Stimulated activated CD4-positive, alpha-beta T cell treated with anti-CD3 and anti-CD28 coated beads, Interleukin-2, amount 100 ng/mL, for 4 hours (primary cell): ENCODE results near the gene PODN.

ENCODE experiments used
- DNase-seq: peaks from one replicate; pipeline ENCODE4 v3.0.0-alpha.2; 2020; ENCODE audit warnings: low read depth

Gene PODN

DNA sequence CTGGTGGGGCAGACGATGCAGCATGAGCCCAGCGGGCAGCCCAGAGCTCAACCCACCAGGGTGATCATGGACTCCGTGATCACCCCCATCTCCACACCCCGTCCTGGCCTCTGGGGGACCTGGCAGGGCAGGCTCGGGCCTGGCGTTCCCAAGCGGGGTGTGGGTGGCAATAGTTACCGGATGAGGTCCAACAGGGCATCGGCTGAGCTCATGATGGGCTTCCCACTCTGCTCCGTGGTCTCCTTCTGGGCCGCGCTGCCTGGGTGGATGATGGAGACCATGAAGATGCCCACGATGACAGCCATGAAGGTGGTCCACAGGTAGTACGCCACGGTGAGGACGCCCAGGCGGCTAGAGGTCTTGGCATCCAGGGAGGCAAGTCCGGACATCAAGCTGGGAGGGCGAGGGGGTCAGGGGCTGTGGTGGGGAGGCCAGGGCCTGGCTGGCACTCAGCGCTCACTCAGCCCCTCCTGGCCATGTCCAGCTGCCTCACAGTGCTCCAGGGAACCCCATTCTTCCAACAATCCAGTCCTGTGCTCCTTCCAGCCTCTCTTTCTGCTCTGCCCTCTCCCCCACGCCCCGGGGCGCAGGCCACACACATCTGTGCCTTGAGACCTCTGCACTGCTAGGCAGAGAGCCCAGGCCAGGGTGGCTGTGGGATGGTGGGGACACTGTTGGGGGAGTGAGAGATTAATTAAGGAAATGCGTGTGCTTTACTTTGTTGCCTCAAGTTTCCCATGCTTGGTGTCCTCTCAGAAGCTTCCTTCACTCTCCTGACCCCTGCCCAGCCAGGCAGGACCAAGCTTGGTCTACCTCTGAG is 52.8 kb downstream of the PODN start:
- no peak for DNase-seq

DNA sequence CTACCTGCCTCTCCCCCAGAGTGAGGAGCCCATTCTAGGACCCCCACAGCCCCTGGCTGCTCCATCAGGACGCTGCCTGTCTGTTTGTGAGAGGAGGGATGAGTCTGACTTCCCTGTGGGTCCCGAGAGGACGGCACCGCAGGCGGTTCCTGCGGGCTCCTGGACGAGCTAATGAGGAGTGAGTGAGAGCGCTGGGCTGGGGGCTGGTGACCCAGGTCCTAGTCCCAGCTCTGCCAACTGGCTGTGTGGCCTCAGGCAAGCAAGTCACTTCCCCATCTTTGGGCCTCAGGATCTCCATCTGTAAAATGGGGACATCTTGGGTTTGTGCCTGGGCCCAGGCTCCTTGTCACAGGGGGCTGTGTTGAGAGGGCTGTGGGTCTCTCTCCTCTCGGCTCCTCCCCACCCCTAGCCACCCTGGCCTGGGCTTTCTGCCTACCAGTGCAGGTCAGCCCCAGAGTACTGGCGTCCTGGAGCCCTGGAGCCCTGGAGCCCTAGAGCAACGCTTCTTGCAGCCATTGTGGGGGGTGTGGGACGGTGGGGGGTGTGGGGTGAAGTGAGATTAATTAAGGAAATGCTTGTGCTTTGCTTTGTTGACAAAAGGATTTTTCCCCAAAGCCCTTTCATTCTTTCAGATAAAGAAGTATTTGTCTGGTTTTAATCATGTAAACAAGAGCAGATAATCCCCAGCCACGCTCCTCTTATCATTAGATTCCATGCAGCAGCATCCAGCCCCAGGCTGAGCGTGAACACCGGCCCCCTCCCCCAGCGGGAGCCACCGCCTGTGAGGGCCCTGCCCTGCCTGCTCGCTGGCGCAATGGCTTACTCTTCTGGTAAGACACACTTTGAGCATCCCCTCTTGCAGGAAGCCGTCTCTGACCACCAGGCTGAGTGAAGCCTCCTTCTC is 53.6 kb downstream of the PODN start:
- DNase-seq: no peak

DNA sequence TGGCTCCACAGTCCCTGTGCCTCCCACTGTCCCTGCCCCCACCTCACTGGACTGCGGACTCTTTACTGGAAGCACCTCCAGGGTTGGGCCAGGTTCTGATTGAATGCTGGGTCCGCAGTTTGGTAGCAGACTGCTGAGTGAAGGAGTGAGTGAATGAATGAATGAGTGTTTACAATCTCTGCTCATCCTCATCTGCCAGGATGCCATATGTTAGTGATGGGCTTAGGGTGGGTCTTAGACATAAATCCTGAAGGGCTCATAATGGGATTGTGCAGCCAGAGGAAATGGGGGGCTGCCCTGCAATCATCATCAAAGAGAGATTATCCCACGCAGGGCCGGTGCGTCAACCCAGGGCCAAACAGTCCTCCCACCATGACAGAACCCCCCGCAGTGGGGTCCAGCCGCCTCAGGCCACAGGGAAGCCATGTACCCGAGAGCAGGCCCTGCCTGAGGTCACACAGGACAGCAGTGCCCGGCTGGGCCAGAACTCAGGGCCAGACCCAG is 54.3 kb downstream of the PODN start:
- DNase-seq: no peak

DNA sequence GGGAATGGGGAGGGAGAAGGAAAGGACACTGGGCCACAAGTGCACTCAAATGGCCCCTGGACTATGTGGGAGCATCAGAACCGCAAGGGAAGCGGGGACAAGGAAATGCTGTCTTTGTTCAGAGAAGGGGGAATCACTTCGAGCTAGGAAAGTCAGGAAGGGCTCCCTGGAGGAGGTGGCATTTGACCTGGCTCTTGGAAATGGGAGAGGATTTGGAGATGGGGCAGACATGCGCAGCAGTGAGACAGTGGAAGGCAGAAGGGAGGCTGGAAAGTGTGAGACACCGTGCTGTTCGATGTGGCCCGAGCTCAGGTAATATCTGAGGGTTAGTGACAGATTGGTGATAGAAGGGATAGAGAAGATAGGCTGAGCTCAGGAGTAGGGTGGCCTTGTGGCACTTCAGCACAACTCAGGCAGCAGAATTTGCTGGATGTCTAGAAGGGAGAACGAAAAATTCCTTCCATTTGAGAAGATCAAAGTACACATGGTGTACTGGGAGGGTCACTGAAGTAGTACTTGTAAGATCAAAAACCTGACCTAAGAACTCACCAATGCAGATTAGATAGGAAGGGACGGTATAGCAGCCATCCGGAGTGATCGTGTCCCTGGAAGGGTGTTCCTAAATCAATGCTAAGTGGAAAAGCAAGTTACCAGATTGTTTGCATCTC is 55.1 kb downstream of the PODN start:
- DNase-seq: no peak

DNA sequence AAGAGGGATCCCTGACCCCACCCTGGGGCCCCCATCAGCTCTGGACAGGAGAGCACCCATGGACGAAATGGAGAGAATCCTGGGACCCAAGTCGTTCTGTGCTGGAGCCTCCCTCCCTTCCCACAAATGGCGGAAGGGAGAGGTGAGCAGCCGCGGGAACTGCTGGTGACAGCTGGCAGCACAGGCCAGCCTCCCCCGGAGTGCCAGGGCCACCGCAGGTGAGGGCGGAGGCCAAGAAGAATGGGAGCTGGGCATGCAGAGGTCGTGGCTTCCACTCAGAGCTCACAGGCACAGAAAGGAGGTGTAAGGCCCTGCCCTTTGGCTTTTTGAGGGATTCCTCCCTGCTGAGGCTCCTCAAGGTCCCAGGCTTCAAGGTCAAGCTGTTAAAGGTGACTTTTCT is 55.8 kb downstream of the PODN start:
- DNase-seq: no peak

DNA sequence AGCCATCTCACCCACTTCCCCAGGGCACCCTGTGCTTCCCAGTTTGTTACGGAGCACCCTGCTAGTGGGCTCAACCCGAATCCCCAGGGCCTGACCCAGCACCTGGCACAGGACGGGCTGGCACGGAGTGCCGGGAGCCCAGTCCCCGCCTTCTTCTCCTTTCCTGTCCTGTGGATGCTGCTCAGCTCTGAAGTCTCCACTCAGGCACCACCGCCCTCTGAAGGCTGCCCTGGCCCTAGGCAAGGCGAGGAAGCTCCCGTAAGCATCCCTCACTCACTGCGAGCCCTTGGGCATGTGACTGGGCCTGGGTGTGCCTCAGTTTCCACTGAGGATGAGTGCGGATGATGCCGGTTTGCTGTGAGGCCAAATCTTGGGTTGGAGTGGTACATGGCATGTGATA is 58.6 kb downstream of the PODN start:
- no peak for DNase-seq

DNA sequence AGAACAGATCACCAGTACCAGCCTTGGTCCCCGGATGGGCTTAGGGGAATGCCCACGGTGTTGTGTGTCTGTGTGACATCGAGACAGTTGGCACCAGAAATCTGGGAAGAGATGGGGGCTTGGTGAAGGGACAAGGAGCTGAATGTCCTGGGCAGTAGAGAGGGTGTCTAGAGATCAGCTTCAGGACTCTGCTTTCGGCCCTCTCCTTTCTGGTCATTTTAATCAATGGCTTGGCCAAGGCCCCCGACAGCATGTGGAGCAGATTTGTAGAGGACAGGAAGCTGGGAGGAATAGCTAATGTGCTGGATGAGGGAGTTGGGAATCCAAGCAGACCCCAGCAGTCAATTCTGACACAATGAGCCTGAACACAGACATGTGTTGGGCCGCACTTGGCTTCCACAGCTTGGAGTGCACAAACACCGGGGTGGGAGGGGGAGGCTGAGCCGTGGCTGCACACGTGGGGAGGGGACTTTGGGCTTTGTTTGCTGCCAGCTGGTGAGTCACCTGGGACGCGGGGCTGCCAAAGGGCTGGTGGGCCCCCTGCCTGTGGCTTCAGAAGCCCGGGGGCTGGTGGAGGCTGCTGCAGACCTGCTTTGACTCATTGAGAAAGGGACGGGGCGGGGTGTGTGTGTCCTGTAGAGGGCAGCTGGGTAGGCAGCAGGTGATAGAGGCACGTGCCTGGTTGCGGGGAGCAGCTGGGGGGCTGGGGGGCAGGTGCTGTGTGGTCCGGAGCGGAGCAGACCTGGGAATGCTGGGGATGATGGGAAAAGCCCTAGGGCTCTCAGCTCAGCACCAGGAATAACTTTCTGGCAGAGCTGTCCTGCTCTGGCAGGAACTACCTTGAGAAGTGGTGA is 59.5 kb downstream of the PODN start:
- DNase-seq: no peak

DNA sequence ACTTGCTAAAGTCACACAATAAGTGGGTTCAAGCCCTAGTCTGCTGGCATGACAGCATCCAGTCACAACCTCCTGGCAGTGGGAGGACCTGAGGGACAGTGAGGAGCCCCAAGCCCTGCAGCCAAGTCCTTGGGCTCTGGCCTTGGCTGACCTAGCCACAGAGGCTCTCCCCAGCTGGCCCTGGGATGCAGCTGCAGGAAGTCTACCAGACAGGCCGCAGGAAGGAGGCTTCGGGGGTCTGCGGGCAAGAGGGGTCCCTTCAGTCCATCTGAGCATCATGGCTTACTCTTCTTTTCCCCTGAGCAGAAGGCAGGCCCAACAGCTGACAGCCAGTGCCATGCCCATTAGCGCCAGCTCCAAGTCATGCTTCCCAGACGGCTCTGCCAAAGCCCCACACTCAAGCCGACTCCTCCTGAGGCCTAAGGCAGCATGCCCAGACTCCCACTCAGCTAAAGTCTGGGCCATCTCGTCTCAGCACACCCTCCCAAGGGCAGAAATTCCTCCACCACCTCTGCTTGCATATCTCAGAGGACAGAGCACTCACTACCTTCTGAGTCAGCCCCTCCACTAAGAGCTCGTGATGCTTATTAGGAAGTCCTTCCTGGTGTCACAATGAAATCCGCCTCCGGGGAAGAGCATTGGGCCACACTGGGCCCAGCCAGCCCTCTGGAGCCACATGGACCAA is 60.3 kb downstream of the PODN start:
- no peak for DNase-seq

DNA sequence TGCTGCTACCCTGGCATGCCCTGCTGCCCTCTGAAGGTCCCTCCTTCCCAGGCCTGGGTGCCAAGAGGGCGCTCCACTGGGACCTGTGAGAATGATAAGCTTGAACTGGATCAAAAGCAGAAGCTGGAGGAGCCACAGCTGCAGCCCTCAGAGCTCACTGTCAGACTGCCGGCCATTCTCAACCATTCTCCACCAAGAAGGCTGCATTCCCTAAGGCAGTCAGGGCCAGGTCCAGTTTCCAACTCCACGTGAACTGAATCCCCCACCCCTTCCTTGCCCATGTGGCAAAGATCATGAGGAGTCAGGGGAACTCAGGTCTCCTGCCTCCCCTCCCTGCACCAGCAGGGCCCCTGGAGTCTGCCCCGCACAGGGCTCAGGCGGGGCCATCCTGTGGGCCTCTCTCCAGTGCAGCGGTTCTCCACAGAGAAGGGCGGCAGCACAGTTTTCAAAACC is 61.0 kb downstream of the PODN start:
- DNase-seq: no peak

DNA sequence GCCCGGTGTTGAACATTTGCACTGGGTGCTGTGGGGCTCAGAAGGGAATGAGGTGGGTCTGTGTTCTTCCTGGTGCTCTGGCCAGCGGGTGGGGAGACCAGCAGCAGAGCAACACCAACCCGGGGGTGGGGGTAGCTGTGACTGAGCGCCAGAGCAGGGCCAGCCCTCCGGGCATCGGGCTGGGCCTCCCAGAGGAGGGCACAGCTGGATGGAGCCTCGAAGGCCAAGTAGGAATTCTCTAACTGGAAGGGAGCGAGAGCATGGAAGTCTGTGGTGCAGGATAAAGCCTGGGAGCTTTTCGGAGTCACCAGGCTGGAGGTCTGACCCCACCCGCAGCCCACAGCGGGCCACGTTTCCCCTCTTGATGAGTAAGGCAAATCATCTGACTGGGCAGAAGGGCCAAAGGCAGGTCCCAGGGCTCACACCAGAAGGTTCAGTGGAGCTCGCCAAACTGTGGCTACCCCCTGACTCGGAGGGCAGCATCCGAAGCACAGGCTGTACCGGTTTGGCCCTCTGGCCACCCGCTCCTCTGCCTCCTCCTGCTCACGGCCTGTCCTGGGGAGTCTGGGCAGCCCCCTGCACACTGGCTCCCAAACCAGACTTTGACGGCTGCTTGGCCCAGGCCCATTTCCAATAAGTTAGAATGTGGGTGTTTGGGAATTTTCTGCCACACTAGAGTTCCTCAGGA is 61.6 kb downstream of the PODN start:
- DNase-seq: no peak

DNA sequence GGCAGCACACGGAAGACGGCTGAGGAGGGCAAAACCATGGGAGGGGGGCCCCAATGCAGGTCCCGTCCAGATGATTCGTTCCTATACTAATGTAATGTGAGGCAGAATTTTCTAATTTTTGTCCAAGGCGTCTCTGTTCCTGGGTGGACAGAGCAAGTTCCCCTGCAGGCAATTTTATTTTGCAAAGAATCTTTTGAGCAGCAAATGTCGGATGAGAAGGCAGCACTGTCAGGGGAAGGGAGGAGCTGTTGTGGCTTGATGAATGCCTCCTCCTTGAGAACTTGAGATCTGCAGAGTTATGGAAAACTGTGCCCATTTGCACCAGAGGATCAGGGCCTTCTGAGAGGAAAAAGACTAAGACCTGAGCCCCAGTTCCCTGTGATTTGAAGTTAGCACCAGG is 63.1 kb downstream of the PODN start:
- no peak for DNase-seq

DNA sequence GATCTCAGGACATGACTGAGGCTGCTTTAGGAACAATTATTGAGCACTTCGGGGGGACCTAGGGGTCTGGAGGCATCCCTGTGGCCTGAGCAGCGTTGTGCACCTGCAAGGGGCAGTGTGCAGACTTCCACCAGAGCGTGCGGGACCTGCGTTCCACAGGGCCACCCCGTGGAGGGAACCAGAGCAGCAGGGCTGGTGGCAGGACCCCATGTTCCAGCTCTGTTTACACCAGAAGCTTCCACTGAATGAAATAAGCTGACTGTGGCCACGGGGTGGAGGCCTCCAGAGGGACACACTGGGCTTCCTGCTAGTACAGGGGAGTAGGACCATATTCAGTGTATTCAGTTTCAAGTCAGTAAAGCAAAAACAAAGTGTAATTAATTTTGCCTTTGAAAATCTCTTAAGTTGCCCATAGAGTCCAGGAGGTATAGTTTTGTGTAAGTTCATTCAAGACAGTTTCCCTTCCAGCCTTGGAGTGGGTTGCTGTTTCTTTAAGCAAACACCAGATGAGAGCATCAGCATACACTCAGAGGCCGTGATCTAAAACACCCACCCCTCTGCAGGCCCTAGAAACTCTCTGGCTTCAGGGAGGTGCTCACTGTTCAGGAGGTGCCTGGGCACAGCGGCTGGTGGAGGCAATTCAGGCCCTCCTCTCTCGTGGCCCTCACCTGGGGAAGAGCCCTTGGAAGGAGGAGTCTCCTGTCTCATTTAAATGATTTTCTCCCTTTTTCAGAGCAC is 63.8 kb downstream of the PODN start:
- DNase-seq: no peak

DNA sequence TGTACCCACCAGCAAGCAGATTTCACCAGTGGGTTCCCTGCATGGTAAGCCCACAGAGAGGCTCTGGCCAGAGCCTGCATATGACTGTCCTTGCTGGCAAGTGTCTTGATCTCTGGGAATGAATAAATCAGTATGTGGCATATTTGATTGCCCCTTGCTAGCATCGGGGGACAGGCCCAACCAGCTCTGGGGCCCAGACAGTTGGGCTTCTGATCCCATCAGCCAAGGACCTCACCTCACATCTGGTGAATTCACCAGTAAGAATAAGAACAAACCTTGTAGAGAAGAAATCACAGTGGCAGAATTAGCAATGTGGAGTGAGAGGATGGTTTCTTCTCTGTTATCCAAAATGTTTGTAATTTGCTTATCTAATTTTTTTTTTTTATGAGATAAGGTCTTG is 64.5 kb downstream of the PODN start:
- DNase-seq: no peak

DNA sequence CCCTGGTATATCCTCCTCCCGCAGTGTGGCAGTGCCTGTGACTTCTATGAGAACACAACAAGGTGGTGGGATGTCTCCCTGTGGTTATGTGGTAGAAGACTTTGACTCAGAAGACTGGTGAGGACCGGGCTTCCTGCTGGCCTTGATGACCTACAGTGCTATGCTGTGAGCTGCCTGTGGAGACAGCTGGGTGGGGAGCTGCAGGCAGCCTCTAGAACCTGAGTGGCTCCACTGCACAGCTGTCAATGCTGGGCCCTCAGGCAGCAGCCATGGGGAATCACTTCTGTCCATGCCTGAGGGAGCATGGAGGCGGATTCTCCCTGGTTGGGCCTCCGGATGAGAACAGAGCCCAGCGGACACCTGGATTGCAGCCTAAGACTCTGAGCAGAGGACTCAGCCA is 65.5 kb downstream of the PODN start:
- DNase-seq: no peak

DNA sequence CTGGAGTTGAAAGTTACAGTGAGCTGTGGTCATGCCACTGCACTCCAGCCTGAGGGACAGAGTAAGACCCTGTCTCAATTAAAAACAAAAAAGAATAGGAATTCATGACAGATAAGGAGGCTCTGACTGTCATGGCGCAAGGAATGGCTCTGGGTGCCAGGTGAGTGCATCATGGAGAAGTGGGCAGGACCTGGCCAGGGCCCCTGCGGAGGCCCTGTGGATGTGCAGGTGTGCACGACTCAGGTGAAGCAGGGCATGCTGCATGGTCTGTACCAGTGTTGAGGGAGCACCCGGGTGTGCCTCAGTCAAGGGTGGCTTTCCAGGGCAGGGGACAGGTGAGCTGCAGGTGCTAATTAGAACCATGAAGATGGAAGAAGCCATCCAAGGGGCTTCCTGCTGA is 66.4 kb downstream of the PODN start:
- DNase-seq: no peak

DNA sequence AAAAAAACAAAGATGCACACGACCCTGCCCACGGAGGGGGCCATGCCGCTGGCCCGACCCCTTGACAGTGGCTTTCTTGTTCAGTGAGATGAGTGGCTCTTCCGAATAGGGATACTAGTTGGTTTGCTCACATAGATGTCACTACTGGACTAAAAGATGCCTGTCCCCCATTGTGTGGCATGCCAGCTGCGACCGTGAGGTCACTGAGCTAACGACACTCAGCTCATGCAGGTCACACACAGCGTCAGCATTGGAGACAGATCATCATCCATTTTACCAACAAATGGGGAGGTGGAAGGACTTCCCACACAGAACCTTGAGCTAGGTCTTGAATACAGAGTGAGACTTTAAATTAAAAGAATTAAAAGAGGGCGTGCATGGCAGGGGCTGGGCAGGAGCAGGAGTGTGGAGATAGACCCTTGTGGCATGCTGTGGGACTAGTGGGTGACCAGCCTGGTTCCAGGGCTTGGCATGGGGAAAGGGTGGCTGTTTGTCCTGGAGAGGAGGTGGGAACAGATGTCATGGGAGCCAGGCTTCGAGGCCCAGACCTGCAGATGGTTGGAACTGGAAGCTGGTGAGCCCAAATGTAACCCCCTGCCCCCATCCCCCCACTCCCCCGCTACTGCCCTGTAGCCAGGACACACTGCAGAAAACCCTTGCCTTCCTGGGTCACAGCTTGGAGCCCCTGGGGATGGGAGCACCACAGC is 68.0 kb downstream of the PODN start:
- no peak for DNase-seq

DNA sequence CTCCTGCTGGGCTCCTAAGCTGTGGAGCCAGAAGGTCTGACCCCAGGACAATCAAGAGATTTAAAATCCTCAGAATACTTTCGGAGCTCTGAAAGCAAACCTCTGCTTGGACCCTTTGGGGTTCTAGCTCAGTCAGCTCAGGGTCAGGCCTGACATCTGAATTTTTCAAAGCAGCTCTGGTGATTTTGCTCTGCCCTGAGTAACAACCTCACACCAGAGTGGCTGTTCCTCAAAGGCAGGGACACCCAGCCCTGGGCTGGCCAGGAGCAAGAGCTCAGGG is 68.5 kb downstream of the PODN start:
- no peak for DNase-seq

DNA sequence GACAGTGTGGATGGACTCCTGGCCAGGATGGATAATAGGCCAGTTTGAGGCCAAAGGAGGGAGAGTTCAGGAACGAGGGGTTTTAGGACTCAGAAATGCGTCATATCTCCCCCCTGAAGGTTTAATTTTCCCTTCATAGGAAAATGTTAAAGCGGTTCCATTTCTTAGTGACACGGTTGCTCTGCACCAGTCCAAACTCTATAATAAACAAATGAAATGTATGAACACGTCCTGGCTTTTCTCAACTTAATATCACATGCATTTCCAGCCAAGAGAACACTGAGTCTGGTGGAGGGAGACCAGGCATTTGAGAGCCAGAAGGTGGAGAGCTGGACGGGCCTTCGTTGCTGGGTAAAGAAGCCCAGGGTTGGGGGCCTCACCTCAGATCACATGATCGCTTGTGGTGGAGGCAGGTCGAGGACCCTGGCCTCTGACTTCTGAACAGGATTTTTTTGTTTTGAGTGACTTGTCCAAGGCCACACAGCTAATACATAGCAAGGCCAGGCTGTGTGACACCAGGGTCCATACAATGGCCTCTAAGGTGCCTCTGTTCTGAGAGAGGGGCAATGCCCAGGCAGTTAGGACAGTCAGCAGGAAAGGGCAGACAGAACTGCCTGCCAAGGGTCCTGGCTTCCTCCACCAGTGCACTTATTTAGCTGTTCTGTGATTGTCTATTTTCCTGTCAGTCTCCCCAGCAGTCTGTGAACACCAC is 69.0 kb downstream of the PODN start:
- DNase-seq: no peak

DNA sequence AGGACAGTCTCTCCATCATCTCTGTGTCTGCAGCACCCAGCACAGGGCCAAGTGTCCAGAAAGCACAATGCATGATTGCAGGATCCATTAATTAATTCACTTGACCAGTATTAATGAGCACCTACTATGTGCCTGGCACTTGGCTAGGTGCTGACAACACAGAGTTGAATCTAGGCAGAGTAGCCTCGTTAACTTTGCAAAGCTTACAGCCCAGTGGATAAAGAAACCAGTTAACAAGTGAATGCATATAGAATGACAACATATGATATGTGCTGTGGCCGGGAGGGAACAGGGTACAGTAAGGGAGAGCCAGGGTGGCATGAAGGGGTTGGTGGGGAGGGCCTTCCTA is 69.6 kb downstream of the PODN start:
- DNase-seq: no peak
